PC-9 (cell line): ENCODE measurements around the gene RAB40C. TPM values are rescaled to one million over a fixed set of nuclear protein-coding genes. Genes with fewer than 3 reads are reported as not detected.

Experiments used
- BruUV-seq: library from RNA; stranded (reverse); fragments of 400-500 nt; replicated peaks from 2 replicates; lab custom pipeline; 2021; lab: Mats Ljungman, UMichigan
- CTCF ChIA-PET: fragments of 300-600 bp; sonication (Branson Sonifier 250); formaldehyde crosslinking; loops from one replicate; lab custom pipeline; 2022; ENCODE audit warnings: antibody characterized with exemption; lab: Charles Lee
- POLR2A ChIA-PET: fragments of 300-600 bp; sonication (Branson Sonifier 250); formaldehyde crosslinking; loops from one replicate; lab custom pipeline; 2022; ENCODE audit warnings: antibody characterized with exemption; ENCODE audit not compliant: unreplicated experiment; lab: Charles Lee
- DNase-seq, 2 experiments: peaks; one replicate each; pipeline versions ENCODE4 v3.0.0 to v3.0.0-alpha.2; 2015 to 2022; ENCODE audit warnings: mixed read lengths in 1 of 2
- H2AFZ ChIP-seq: fragments of 200-600 bp; sonication (generic); 2 replicates; pipeline ENCODE4 v1.8.1; 2017; ENCODE audit warnings: antibody characterized with exemption
- H3F3A ChIP-seq: fragments of 200-600 bp; sonication (generic); 2 replicates; pipeline ENCODE4 v1.8.1; 2017; ENCODE audit warnings: antibody characterized with exemption, mild to moderate bottlenecking, low read depth; ENCODE audit not compliant: insufficient read depth
- H3K27ac ChIP-seq: fragments of 200-600 bp; sonication (generic); 2 replicates; pipeline ENCODE4 v1.6.1; 2016; ENCODE audit warnings: mixed run types
- H3K27me3 ChIP-seq: fragments of 200-600 bp; sonication (generic); 2 replicates; pipeline ENCODE4 v1.6.1; 2016; ENCODE audit warnings: low read depth, mixed run types; ENCODE audit not compliant: insufficient read depth
- H3K36me3 ChIP-seq: fragments of 200-600 bp; sonication (generic); 2 replicates; pipeline ENCODE4 v1.6.1; 2016; ENCODE audit warnings: low read depth, mixed run types
- H3K4me1 ChIP-seq: fragments of 200-600 bp; sonication (generic); replicated peaks from 2 replicates; pipeline ENCODE4 v1.6.1; 2016; ENCODE audit warnings: mixed run types; ENCODE audit not compliant: insufficient read depth
- H3K4me2 ChIP-seq: fragments of 200-600 bp; sonication (generic); 2 replicates; pipeline ENCODE4 v1.6.1; 2017; ENCODE audit warnings: mixed run types
- H3K4me3 ChIP-seq: fragments of 200-600 bp; sonication (generic); 2 replicates; pipeline ENCODE4 v1.6.1; 2016; ENCODE audit warnings: mixed run types
- H3K79me2 ChIP-seq: fragments of 200-600 bp; sonication (generic); 2 replicates; pipeline ENCODE4 v1.6.1; 2017; ENCODE audit warnings: low read depth, mixed run types
- H3K9me2 ChIP-seq: fragments of 200-600 bp; sonication (generic); 2 replicates; pipeline ENCODE4 v1.8.1; 2017; ENCODE audit warnings: mild to moderate bottlenecking; ENCODE audit not compliant: insufficient read depth
- H3K9me3 ChIP-seq: fragments of 200-600 bp; sonication (generic); 2 replicates; pipeline ENCODE4 v1.8.1; 2016; ENCODE audit warnings: low read depth; ENCODE audit not compliant: insufficient read depth
- H4K20me1 ChIP-seq: fragments of 200-600 bp; sonication (generic); 2 replicates; pipeline ENCODE4 v1.8.1; 2017; ENCODE audit not compliant: insufficient read depth
- EZH2 ChIP-seq: fragments of 200-600 bp; sonication (generic); IDR thresholded peaks from 2 replicates; pipeline ENCODE4 v1.8.0; 2017; ENCODE audit warnings: antibody characterized with exemption, low read depth
- intact Hi-C: fragments of 100-400 bp; cut with micrococcal nuclease; formaldehyde crosslinking; loops from one replicate; pipeline ENCODE4 v1.10.0; 2022; ENCODE audit not compliant: unreplicated experiment
- total RNA-seq: library from RNA; stranded (reverse); gene quantifications from 2 replicates; pipeline ENCODE4 v1.2.3, GENCODE V29; 2021
- TF ChIP-seq, protein P1 (sequence below): fragments of 200-600 bp; sonication (generic); conservative IDR thresholded peaks from 2 replicates; pipeline ENCODE4 v1.6.1; 2017; ENCODE audit warnings: mixed run types, antibody characterized with exemption, mild to moderate bottlenecking, moderate library complexity

RAB40C gene
- total RNA-seq, 1 experiment from 2014 or later, result 47.1 TPM

DNA sequence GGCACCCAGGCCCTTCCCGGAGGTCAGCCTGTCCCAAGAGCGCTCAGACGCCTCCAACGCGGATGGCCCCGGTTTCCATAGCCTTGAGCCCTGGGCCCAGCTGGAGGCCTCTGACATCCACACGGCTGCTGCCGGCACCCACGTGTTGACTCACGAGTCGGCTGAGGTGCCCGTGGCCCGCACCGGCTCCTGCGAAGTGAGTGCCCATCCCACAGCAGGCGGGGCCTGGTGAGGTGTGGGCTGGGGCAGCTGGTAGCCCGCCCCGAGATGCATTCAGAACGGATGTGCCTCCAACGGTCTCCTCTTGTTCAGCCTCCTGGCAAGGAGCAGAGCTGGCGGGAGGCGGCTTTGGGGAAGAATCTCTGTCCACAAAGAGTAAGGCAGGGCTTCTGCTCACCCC is 62.0 kb downstream of the RAB40C start:
- DNase-seq, result no peak
- Histone ChIP-seq H4K20me1 (peaks cover 4% of the 10 kb centered on the region; the same call in 1 of the 2 replicates), H3F3A (peaks cover 10% of the 10 kb centered on the region; the same call in 1 of the 2 replicates), H3K27me3 (no peaks in the 10 kb centered on the region), H3K36me3 (no peaks in the 10 kb centered on the region), H3K9me3 (no peaks in the 10 kb centered on the region), H3K4me2 (no peak overlapping the region), H3K9me2 (no peaks in the 10 kb centered on the region), H3K4me3 (no peak overlapping the region), H2AFZ (no peak overlapping the region), H3K27ac (no peak overlapping the region), H3K4me1 (peaks cover 26% of the 10 kb centered on the region), H3K79me2 (peaks cover 30% of the 10 kb centered on the region)
- intact Hi-C loops, result no loop called here
- TF ChIP-seq, protein P1, sequence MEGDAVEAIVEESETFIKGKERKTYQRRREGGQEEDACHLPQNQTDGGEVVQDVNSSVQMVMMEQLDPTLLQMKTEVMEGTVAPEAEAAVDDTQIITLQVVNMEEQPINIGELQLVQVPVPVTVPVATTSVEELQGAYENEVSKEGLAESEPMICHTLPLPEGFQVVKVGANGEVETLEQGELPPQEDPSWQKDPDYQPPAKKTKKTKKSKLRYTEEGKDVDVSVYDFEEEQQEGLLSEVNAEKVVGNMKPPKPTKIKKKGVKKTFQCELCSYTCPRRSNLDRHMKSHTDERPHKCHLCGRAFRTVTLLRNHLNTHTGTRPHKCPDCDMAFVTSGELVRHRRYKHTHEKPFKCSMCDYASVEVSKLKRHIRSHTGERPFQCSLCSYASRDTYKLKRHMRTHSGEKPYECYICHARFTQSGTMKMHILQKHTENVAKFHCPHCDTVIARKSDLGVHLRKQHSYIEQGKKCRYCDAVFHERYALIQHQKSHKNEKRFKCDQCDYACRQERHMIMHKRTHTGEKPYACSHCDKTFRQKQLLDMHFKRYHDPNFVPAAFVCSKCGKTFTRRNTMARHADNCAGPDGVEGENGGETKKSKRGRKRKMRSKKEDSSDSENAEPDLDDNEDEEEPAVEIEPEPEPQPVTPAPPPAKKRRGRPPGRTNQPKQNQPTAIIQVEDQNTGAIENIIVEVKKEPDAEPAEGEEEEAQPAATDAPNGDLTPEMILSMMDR, result no peak
- no peak for TF ChIP-seq EZH2
- BruUV-seq, result no TSS peak
- ChIA-PET POLR2A (no interaction called here), CTCF (no interaction called here)

DNA sequence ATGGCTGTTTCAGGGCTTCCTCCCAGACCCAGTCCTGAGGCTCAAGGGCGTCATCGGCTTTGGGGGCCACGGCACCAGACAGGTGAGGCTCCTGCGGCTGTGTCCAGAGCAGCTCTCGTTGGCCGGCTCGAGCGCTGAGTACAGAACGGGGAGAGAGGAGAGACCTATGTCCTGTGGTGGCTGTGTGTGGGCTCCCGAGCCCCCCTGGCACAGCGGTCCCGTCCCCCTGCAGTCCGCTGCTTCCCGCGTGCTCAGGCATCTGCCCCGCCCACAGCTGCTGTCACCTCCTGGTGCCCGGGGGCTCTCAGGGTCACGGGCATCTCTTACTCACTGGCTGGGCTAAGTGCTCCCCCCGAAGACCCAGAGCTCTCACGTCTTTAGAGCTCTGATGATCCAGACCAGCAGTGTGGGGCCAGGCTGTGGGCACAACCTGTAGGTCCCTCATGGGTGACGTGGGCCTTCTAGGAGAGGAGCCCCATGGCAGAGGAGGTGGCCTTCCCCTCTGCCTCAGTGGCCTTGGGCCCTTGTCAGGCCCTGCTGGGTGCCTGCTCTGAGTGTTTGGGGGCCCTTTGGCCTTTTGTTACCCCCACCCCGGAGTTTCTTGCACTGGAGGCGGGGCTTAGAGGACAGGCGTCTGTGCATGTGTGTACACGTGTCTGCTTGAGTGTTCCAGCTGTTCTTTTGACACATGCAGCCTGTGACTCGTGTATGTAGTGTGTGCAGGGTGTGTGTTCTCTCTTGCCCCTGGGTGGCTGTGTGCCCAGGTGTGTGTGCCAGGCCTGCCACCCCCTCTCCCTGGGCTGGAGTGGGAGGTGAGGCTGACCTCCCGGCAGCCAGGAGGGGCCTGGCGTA is 62.8 kb downstream of the RAB40C start:
- Histone ChIP-seq H3K4me1 (peaks cover 17% of the 10 kb centered on the region), H3K27ac (no peak overlapping the region), H3K4me3 (no peak overlapping the region), H3F3A (peaks cover 10% of the 10 kb centered on the region; the same call in 1 of the 2 replicates), H3K4me2 (no peak overlapping the region), H4K20me1 (no peaks in the 10 kb centered on the region), H3K9me3 (no peaks in the 10 kb centered on the region), H3K27me3 (no peaks in the 10 kb centered on the region), H3K9me2 (no peaks in the 10 kb centered on the region), H3K79me2 (peaks cover 22% of the 10 kb centered on the region), H3K36me3 (no peaks in the 10 kb centered on the region), H2AFZ (no peak overlapping the region)
- intact Hi-C loops, result no loop called here
- BruUV-seq, result no TSS peak
- CTCF ChIA-PET, result no interaction called here
- POLR2A ChIA-PET, result no interaction called here
- TF ChIP-seq, protein P1, result no peak
- TF ChIP-seq EZH2, result no peak
- DNase-seq, result no peak

DNA sequence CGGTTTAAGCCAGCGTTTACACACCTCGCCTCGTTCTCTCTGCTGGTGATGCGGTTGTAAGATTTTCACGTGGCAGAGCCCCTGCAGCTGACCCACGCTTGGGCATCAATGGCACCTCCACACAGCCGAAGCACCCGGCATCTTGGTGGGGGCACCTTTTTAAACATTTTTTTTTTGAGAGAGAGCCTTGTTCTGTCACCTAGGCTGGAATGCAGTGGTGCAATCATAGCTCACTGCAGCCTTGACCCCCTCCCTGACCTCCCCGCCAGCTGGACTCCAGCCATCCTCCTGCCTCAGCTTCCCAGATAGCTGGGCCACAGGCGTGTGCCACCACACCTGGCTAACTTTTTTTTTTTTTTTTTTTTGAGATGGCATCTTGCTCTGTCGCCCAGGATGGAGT is 64.2 kb downstream of the RAB40C start:
- no TSS peak for BruUV-seq
- peaks cover 11% of the 10 kb centered on the region for H3K79me2 ChIP-seq
- H3K4me2 ChIP-seq, result no peak overlapping the region
- peaks cover 11% of the 10 kb centered on the region for H3K4me1 ChIP-seq
- H2AFZ ChIP-seq, result no peak overlapping the region
- no peaks in the 10 kb centered on the region for H4K20me1 ChIP-seq
- H3F3A ChIP-seq, result no peaks in the 10 kb centered on the region
- H3K36me3 ChIP-seq, result no peaks in the 10 kb centered on the region
- H3K9me2 ChIP-seq, result no peaks in the 10 kb centered on the region
- no peak overlapping the region for H3K4me3 ChIP-seq
- ChIA-PET POLR2A (interaction anchor here (0.7 kb wide), 1 partner anchor 13 kb away, joined by 7 read pairs; no protein-coding TSS in a partner anchor), CTCF (no interaction called here)
- H3K27ac ChIP-seq, result no peak overlapping the region
- TF ChIP-seq, protein P1, result no peak
- TF ChIP-seq EZH2, result no peak
- no peaks in the 10 kb centered on the region for H3K27me3 ChIP-seq
- DNase-seq, result no peak
- intact Hi-C loops, result no loop called here
- no peaks in the 10 kb centered on the region for H3K9me3 ChIP-seq
